Suprapubic skin (tissue), 4 donors: ENCODE data around the gene RPH3AL.

ENCODE experiments used
- CTCF ChIP-seq, 2 donors: fragments of 200-600 bp in 1 of 2; fragments of 450-650 bp in 1 of 2; sonication (generic) in 1 of 2; IDR thresholded peaks; one replicate each; pipeline ENCODE4 v1.5.1; 2016 to 2019; ENCODE audit warnings: antibody characterized with exemption in 2 of 2, mild to moderate bottlenecking in 1 of 2, moderate library complexity in 1 of 2
- EP300 ChIP-seq: sonication (generic); formaldehyde crosslinking; IDR thresholded peaks from one replicate; pipeline ENCODE4 v1.6.1; 2017; ENCODE audit warnings: antibody characterized with exemption
- POLR2A ChIP-seq, 2 donors: fragments of 450-650 bp; IDR thresholded peaks; one replicate each; pipeline ENCODE4 v1.6.1; 2017; ENCODE audit warnings: antibody characterized with exemption in 2 of 2, mild to moderate bottlenecking in 2 of 2, moderate library complexity in 2 of 2
- POLR2AphosphoS5 ChIP-seq, 3 donors: sonication (generic); formaldehyde crosslinking; IDR thresholded peaks; one replicate each; pipeline ENCODE4 v1.6.1; 2017; ENCODE audit warnings: antibody characterized with exemption in 3 of 3

- no peak for TF ChIP-seq POLR2A (IDR thresholded peaks at IDR 0.05)
- no peak for TF ChIP-seq CTCF (IDR thresholded peaks at IDR 0.05)
- TF ChIP-seq EP300, result no peak
- no peak for TF ChIP-seq POLR2AphosphoS5 (IDR thresholded peaks at IDR 0.05)
These were observed 62.0 kb downstream of the RPH3AL start for GRCh38 chr17:290626-291025.
